Endodermal cell (in vitro differentiated cells): Measurements from ENCODE around the gene LILRB5. TPM values are rescaled to one million over a fixed set of nuclear protein-coding genes. Genes with fewer than 3 reads are reported as not detected.
"Not testable (repeated sequence)": the region's sequence is repeated elsewhere in the genome, so short reads cannot be mapped to it uniquely, and the experiment has no call there.

Experiments used
- DNase-seq: peaks from one replicate; pipeline ENCODE4 v3.0.0-alpha.2; 2017
- H3K27ac ChIP-seq: 2 replicates; pipeline ENCODE4 v1.5.1; 2013; ENCODE audit warnings: mild to moderate bottlenecking, low read depth, low read length, moderate library complexity
- H3K27me3 ChIP-seq: 2 replicates; pipeline ENCODE4 v1.6.1; 2013; ENCODE audit warnings: mild to moderate bottlenecking, low read length, moderate library complexity; ENCODE audit not compliant: insufficient read depth, control insufficient read depth, poor library complexity, severe bottlenecking
- H3K36me3 ChIP-seq: 2 replicates; pipeline ENCODE4 v1.7.0; 2013; ENCODE audit warnings: mild to moderate bottlenecking, low read length, moderate library complexity; ENCODE audit not compliant: control insufficient read depth, insufficient read depth
- H3K4me1 ChIP-seq: one replicate; pipeline ENCODE4 v1.7.0; 2013; ENCODE audit warnings: low read length; ENCODE audit not compliant: control insufficient read depth, insufficient read depth
- H3K4me3 ChIP-seq: 2 replicates; pipeline ENCODE4 v1.5.1; 2013; ENCODE audit warnings: mild to moderate bottlenecking, low read length, moderate library complexity
- H3K9ac ChIP-seq: 2 replicates; pipeline ENCODE4 v1.6.1; 2013; ENCODE audit warnings: mild to moderate bottlenecking, low read length, moderate library complexity; ENCODE audit not compliant: poor library complexity, severe bottlenecking; ENCODE audit errors: extremely low read depth
- H3K9me3 ChIP-seq: 2 replicates; pipeline ENCODE4 v1.6.1; 2013; ENCODE audit warnings: mild to moderate bottlenecking, low read length, moderate library complexity; ENCODE audit not compliant: control insufficient read depth
- H3K27ac Mint-ChIP-seq: 2 replicates; pipeline ENCODE4 v1.8.0; 2020; ENCODE audit warnings: mixed read lengths
- H3K27me3 Mint-ChIP-seq: 2 replicates; pipeline ENCODE4 v1.8.0; 2021; ENCODE audit warnings: mild to moderate bottlenecking, mixed read lengths; ENCODE audit not compliant: insufficient read depth
- H3K36me3 Mint-ChIP-seq: 2 replicates; pipeline ENCODE4 v1.8.0; 2020; ENCODE audit warnings: low read depth, mixed read lengths
- H3K4me1 Mint-ChIP-seq: 2 replicates; pipeline ENCODE4 v1.8.0; 2020; ENCODE audit warnings: mixed read lengths
- H3K4me3 Mint-ChIP-seq: 2 replicates; pipeline ENCODE4 v1.8.0; 2020; ENCODE audit warnings: mild to moderate bottlenecking, moderate library complexity, mixed read lengths
- H3K9me3 Mint-ChIP-seq: 2 replicates; pipeline ENCODE4 v1.8.0; 2020; ENCODE audit warnings: mild to moderate bottlenecking, mixed read lengths
- WGBS, 2 experiments: methylation state at CpG; one replicate each; pipeline versions ENCODE4 v1.1.5 to v1.1.7; 2013; ENCODE audit warnings: missing lambda C conversion rate in 2 of 2, mixed read lengths in 1 of 2; ENCODE audit not compliant: insufficient coverage in 1 of 2, insufficient read length in 1 of 2; 5-methylcytosine and 5-hydroxymethylcytosine counted together
- total RNA-seq, 2 donors: library from RNA; stranded (reverse); fragmentation: NEBNext Ultra II Directional in 1 of 2; extraction: Animal tissue kit (Norgen Biotek cat#: 25700) in 1 of 2; gene quantifications; 2 replicates in 1 of 2; 3 replicates in 1 of 2; pipeline ENCODE4 v1.2.1, GENCODE V29; 2021
- TF ChIP-seq, protein P1 (sequence below): fragments of 200-600 bp; sonication (generic); conservative IDR thresholded peaks from 2 replicates; pipeline ENCODE4 v1.5.0; 2021; ENCODE audit warnings: antibody characterized with exemption, mild to moderate bottlenecking

LILRB5 gene
- total RNA-seq, 2 donors from 2014 or later, result not detected

DNA sequence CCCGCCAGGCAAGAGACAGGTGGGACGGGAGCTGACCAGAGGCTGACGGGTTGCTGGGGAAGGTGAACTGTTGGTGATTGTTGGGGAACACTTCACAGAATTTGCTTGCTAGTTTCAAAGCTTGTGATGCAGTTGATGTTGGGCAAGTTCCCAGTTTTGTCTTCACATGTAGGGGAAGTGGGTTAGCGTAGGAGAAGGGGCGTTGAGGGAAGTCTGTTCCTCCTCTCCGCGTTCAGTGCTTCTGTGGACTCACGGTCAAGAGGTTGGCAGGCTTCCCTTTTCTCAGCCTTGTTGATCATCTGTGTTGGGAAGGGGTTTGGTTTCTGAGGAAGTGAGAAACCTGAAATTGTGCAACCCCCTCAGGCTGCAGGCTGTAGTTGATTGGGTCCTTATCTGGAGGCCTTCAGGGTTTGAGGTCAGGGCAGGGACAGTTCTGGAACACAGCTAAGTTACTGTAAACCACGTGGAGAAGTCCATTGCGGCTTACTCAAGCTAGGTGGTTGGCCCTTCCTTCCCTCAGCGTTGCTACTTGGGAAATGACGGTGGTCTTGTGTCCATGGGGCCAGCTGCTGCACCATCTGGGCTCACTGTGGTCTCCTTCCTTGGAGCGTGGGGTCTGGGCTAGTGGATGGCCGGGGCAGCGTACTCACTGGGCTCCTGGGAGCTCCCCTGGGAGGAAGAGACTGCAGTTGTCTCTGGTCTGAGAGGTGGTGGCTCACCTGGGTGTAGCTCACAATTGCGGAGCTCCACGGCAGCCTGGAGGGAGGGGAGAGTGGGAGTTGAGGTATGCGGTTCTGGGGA, 48.9 kb downstream of the LILRB5 start:
- DNase-seq, result peak; percentile 83
- peaks cover 16% of the 10 kb centered on the region for H3K4me1 ChIP-seq
- Mint-ChIP-seq H3K36me3 (peaks cover 69% of the 10 kb centered on the region), H3K4me1 (peaks cover 36% of the 10 kb centered on the region), H3K9me3 (no peaks in the 10 kb centered on the region), H3K27me3 (no peaks in the 10 kb centered on the region), H3K4me3 (no peak overlapping the region), H3K27ac (peak overlapping the region; percentile 91)
- TF ChIP-seq, protein P1, sequence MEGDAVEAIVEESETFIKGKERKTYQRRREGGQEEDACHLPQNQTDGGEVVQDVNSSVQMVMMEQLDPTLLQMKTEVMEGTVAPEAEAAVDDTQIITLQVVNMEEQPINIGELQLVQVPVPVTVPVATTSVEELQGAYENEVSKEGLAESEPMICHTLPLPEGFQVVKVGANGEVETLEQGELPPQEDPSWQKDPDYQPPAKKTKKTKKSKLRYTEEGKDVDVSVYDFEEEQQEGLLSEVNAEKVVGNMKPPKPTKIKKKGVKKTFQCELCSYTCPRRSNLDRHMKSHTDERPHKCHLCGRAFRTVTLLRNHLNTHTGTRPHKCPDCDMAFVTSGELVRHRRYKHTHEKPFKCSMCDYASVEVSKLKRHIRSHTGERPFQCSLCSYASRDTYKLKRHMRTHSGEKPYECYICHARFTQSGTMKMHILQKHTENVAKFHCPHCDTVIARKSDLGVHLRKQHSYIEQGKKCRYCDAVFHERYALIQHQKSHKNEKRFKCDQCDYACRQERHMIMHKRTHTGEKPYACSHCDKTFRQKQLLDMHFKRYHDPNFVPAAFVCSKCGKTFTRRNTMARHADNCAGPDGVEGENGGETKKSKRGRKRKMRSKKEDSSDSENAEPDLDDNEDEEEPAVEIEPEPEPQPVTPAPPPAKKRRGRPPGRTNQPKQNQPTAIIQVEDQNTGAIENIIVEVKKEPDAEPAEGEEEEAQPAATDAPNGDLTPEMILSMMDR, result no peak
- WGBS, 2 experiments, result 89 to 90% methylated on average over 11 to 18 of the region's 18 CpGs
- no peak overlapping the region for H3K9ac ChIP-seq
- peaks cover 46% of the 10 kb centered on the region for H3K36me3 ChIP-seq
- H3K4me3 ChIP-seq, result no peak overlapping the region
- no peaks in the 10 kb centered on the region for H3K27me3 ChIP-seq
- H3K27ac ChIP-seq, result peak overlapping the region; percentile 16
- H3K9me3 ChIP-seq, result no peaks in the 10 kb centered on the region

DNA sequence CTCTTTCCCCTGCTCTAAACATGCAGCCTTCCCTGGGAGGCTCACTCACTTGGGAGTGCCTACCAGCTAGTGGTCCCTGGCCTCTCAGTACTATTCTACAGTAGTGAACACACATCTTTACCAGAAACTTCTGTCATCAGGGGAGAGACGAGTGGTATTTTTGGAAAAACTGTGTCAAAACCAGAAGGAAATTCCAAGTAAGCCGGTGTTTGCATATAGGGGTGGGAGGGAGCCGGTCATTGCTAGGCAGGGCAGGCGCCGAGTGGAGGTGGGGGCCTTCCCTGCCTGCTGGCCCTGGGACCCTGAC, 49.4 kb downstream of the LILRB5 start:
- Mint-ChIP-seq H3K27ac (peak overlapping the region; percentile 91), H3K4me1 (peaks cover 42% of the 10 kb centered on the region), H3K4me3 (no peak overlapping the region), H3K9me3 (no peaks in the 10 kb centered on the region), H3K27me3 (no peaks in the 10 kb centered on the region), H3K36me3 (peaks cover 69% of the 10 kb centered on the region)
- Histone ChIP-seq H3K9me3 (no peaks in the 10 kb centered on the region), H3K4me3 (no peak overlapping the region), H3K27me3 (no peaks in the 10 kb centered on the region), H3K27ac (no peak overlapping the region), H3K4me1 (peaks cover 16% of the 10 kb centered on the region), H3K9ac (no peak overlapping the region), H3K36me3 (peaks cover 51% of the 10 kb centered on the region)
- DNase-seq, result no peak
- 94 to 97% methylated on average over 5 of the region's 5 CpGs for WGBS, 2 experiments
- TF ChIP-seq, protein P1, result no peak

DNA sequence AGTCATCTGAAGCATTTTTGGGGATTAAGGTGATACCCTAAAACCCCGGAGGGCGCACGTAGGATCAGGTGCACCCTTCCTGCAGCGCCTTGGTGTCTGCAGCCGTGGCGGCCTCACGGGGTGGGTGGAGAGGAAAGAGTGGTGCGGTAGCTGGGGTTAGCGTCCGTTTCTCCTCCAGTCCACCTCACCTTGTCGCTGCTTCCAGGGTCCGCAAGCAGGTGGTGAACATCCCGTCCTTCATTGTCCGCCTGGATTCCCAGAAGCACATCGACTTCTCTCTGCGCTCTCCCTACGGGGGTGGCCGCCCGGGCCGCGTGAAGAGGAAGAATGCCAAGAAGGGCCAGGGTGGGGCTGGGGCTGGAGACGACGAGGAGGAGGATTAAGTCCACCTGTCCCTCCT, 49.9 kb downstream of the LILRB5 start:
- DNase-seq, H3K9me3 ChIP-seq, H3K9me3 Mint-ChIP-seq, H3K4me3 ChIP-seq, H3K4me3 Mint-ChIP-seq, H3K9ac ChIP-seq, H3K27me3 Mint-ChIP-seq, H3K27ac ChIP-seq, H3K27me3 ChIP-seq: not testable (repeated sequence)
- Mint-ChIP-seq H3K36me3 (peaks cover 73% of the 10 kb centered on the region), H3K27ac (peak overlapping the region; percentile 91), H3K4me1 (peaks cover 46% of the 10 kb centered on the region)
- H3K36me3 ChIP-seq, result peaks cover 56% of the 10 kb centered on the region
- WGBS, 2 experiments, result 96% methylated on average over 5 to 23 of the region's 23 CpGs
- H3K4me1 ChIP-seq, result peaks cover 16% of the 10 kb centered on the region

DNA sequence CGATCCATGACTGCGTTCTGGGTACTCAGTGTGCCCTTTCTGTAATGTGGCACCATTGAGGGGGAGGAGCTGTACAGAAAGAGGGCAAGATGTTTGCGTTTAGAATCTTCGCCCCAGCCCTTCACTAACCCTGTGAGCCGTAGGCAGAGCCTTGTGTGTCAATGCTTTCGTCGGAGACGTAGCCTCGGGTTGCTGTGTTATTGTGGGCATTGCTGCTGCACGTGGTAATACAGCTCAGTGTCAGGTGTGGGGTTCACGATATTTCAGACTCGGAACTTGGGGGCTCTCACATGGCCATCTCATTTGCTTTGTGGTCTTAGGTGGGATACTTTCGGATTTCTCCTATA, 50.3 kb downstream of the LILRB5 start:
- H3K4me3 ChIP-seq, result no peak overlapping the region
- H3K4me1 ChIP-seq, result peaks cover 16% of the 10 kb centered on the region
- no peaks in the 10 kb centered on the region for H3K27me3 Mint-ChIP-seq
- H3K27me3 ChIP-seq, result no peaks in the 10 kb centered on the region
- H3K4me1 Mint-ChIP-seq, result peaks cover 50% of the 10 kb centered on the region
- no peak overlapping the region for H3K27ac Mint-ChIP-seq
- 89 to 95% methylated on average over 10 to 13 of the region's 13 CpGs for WGBS, 2 experiments
- no peak overlapping the region for H3K4me3 Mint-ChIP-seq
- no peak overlapping the region for H3K9ac ChIP-seq
- TF ChIP-seq, protein P1, result no peak
- no peak for DNase-seq
- H3K36me3 Mint-ChIP-seq, result peaks cover 76% of the 10 kb centered on the region
- no peaks in the 10 kb centered on the region for H3K9me3 ChIP-seq
- H3K36me3 ChIP-seq, result peaks cover 59% of the 10 kb centered on the region
- no peak overlapping the region for H3K27ac ChIP-seq
- H3K9me3 Mint-ChIP-seq, result no peaks in the 10 kb centered on the region
